Keratinocyte (primary cell): ENCODE measurements around the gene MAPK7. TPM values are rescaled to one million over a fixed set of nuclear protein-coding genes. Genes with fewer than 3 reads are reported as not detected.
A peak's percentile ranks its signal among the peaks of the same experiment; 100 is the strongest.

Experiments used
- DNase-seq: peaks from one replicate; pipeline ENCODE4 v3.0.0-alpha.2; 2011; ENCODE audit warnings: low read depth, missing footprints, low spot score
- FAIRE-seq: peaks from 2 replicates; lab custom pipeline; 2011; peaks lifted over from hg19 to GRCh38; lab: Jason Lieb, UNC
- H2AFZ ChIP-seq: 2 replicates; pipeline ENCODE4 v1.6.0; 2012; ENCODE audit warnings: low read length, control low read depth, inconsistent platforms; ENCODE audit not compliant: control insufficient read depth
- H3K27ac ChIP-seq: 2 replicates; pipeline ENCODE4 v1.5.1; 2011; ENCODE audit warnings: low read length; ENCODE audit not compliant: control insufficient read depth, insufficient read depth
- H3K27me3 ChIP-seq: 3 replicates; pipeline ENCODE4 v1.6.0; 2011; ENCODE audit warnings: low read length; ENCODE audit not compliant: control insufficient read depth, insufficient read depth; ENCODE audit errors: extremely low read depth
- H3K36me3 ChIP-seq, 2 experiments: 2 replicates in 1 of 2; 3 replicates in 1 of 2; pipeline ENCODE4 v1.5.1; 2011; ENCODE audit warnings: low read length in 2 of 2, mild to moderate bottlenecking in 1 of 2; ENCODE audit not compliant: control insufficient read depth in 2 of 2, insufficient read depth in 2 of 2; ENCODE audit errors: extremely low read depth in 1 of 2
- H3K4me1 ChIP-seq: 3 replicates; pipeline ENCODE4 v1.5.1; 2011; ENCODE audit warnings: low read length; ENCODE audit not compliant: control insufficient read depth, insufficient read depth; ENCODE audit errors: extremely low read depth
- H3K4me2 ChIP-seq: 3 replicates; pipeline ENCODE4 v1.6.0; 2011; ENCODE audit warnings: low read depth, low read length; ENCODE audit not compliant: control insufficient read depth, insufficient read depth; ENCODE audit errors: extremely low read depth
- H3K4me3 ChIP-seq, 3 experiments: fragments of 200-600 bp in 1 of 3; sonication (generic) in 1 of 3; 2 replicates in 2 of 3; 3 replicates in 1 of 3; pipeline ENCODE4 v1.5.1; 2011 to 2016; ENCODE audit warnings: low read length in 3 of 3, mild to moderate bottlenecking in 3 of 3, control low read depth in 2 of 3, inconsistent platforms in 1 of 3, low read depth in 1 of 3, mixed read lengths in 1 of 3, mixed run types in 1 of 3, moderate library complexity in 1 of 3; ENCODE audit not compliant: control insufficient read depth in 2 of 3, insufficient read depth in 2 of 3; ENCODE audit errors: extremely low read depth in 1 of 3
- H3K79me2 ChIP-seq: 2 replicates; pipeline ENCODE4 v1.6.0; 2012; ENCODE audit warnings: low read length; ENCODE audit not compliant: control insufficient read depth, insufficient read depth
- H3K9ac ChIP-seq: 3 replicates; pipeline ENCODE4 v1.6.0; 2011; ENCODE audit warnings: low read length; ENCODE audit not compliant: control insufficient read depth, insufficient read depth; ENCODE audit errors: extremely low read depth
- H3K9me1 ChIP-seq: 3 replicates; pipeline ENCODE4 v1.6.0; 2011; ENCODE audit warnings: low read length; ENCODE audit not compliant: control insufficient read depth, insufficient read depth; ENCODE audit errors: extremely low read depth
- H3K9me3 ChIP-seq: 2 replicates; pipeline ENCODE4 v1.5.1; 2012; ENCODE audit warnings: low read depth, low read length; ENCODE audit not compliant: control insufficient read depth
- H4K20me1 ChIP-seq: 3 replicates; pipeline ENCODE4 v1.6.0; 2011; ENCODE audit warnings: low read length; ENCODE audit not compliant: control insufficient read depth, insufficient read depth; ENCODE audit errors: extremely low read depth
- CTCF ChIP-seq, 3 experiments: IDR thresholded peaks in 1 of 3; conservative IDR thresholded peaks in 1 of 3; optimal IDR thresholded peaks in 1 of 3; 2 replicates in 2 of 3; 3 replicates in 1 of 3; pipeline versions ENCODE3 to v1.5.1; 2011; ENCODE audit warnings: low read length in 3 of 3, mild to moderate bottlenecking in 3 of 3, moderate library complexity in 2 of 3, control low read depth in 1 of 3, inconsistent platforms in 1 of 3; ENCODE audit not compliant: insufficient read depth in 2 of 3; ENCODE audit errors: extremely low read depth in 1 of 3
- EZH2 ChIP-seq: IDR thresholded peaks from one replicate; pipeline ENCODE4 v1.6.1; 2012; ENCODE audit warnings: inconsistent platforms, mild to moderate bottlenecking, low read length, moderate library complexity
- dilution Hi-C: fragments of 300-500 bp; cut with MboI; formaldehyde crosslinking; loops from one replicate; pipeline ENCODE4 v1.7.0; 2020; ENCODE audit warnings: low sequenced_read_pairs; ENCODE audit not compliant: extremely low pct_ligation_motif_present
- polyA plus RNA-seq, 5 experiments: library from polyadenylated mRNA; depleted of rRNA in 3 of 5; stranded (reverse) in 3 of 5; stranded (forward) in 1 of 5; unstranded in 1 of 5; fragments of >200 nt; gene quantifications; 1 replicate in 1 of 5; 2 replicates in 3 of 5; 3 replicates in 1 of 5; pipeline versions ENCODE4 v1.2.1 to v1.2.3, GENCODE V29; 2011 to 2012; ENCODE audit warnings: missing spikeins in 2 of 5, low read depth in 1 of 5, low replicate concordance in 1 of 5

The MAPK7 gene
- polyA plus RNA-seq, 1 donor (not counting 4 experiments of a cell fraction or from before 2014, with no cell fraction given): 4.3 TPM

- peaks cover 2% of the 10 kb centered on the region for H3K79me2 ChIP-seq
- H3K9me3 ChIP-seq: no peaks in the 10 kb centered on the region
- peaks cover 0 to 5% of the 10 kb centered on the region in 2 experiments for H3K36me3 ChIP-seq
- TF ChIP-seq EZH2 (no peak), CTCF (optimal IDR thresholded peaks at IDR 0.05 in 1 of 3, IDR thresholded peaks at IDR 0.05 in 1 of 3, conservative IDR thresholded peaks at IDR 0.05 in 1 of 3; ENCODE audit: extremely low read depth in 1 of 3, insufficient read depth in 2 of 3, low read length in 3 of 3) (no peak)
- H3K4me3 ChIP-seq: peak overlapping the region; percentile 68 to 90 (median 85)
- FAIRE-seq (no peak), DNase-seq (no peak)
- no peaks in the 10 kb centered on the region for H3K27me3 ChIP-seq
- H3K9ac ChIP-seq: no peak overlapping the region
- peaks cover 12% of the 10 kb centered on the region for H3K4me1 ChIP-seq
- dilution Hi-C loops: loop anchor here (5.0 to 25.0 kb wide), 2 partner anchors 94 to 299 kb away; no protein-coding TSS in a partner anchor
- no peak overlapping the region for H3K27ac ChIP-seq
- H4K20me1 ChIP-seq: no peaks in the 10 kb centered on the region
- H3K4me2 ChIP-seq: peak overlapping the region; percentile 67
- peak overlapping the region; percentile 61 for H2AFZ ChIP-seq
- H3K9me1 ChIP-seq: no peaks in the 10 kb centered on the region
Observed at GRCh38 chr17:19363114-19363438, 15.2 kb upstream of the MAPK7 start.

- H2AFZ ChIP-seq: no peak overlapping the region
- H3K9me1 ChIP-seq: no peaks in the 10 kb centered on the region
- no peak overlapping the region for H3K4me2 ChIP-seq
- peaks cover 0 to 5% of the 10 kb centered on the region in 2 experiments for H3K36me3 ChIP-seq
- no peaks in the 10 kb centered on the region for H4K20me1 ChIP-seq
- H3K27ac ChIP-seq: no peak overlapping the region
- H3K79me2 ChIP-seq: peaks cover 2% of the 10 kb centered on the region
- FAIRE-seq (no peak), DNase-seq (no peak)
- no peaks in the 10 kb centered on the region for H3K27me3 ChIP-seq
- dilution Hi-C loops: loop anchor here (5.0 to 25.0 kb wide), 2 partner anchors 94 to 299 kb away; no protein-coding TSS in a partner anchor
- H3K9ac ChIP-seq: no peak overlapping the region
- H3K4me1 ChIP-seq: peaks cover 12% of the 10 kb centered on the region
- no peak overlapping the region for H3K4me3 ChIP-seq
- TF ChIP-seq CTCF (optimal IDR thresholded peaks at IDR 0.05 in 1 of 3, IDR thresholded peaks at IDR 0.05 in 1 of 3, conservative IDR thresholded peaks at IDR 0.05 in 1 of 3; ENCODE audit: extremely low read depth in 1 of 3, insufficient read depth in 2 of 3, low read length in 3 of 3) (no peak), EZH2 (no peak)
- H3K9me3 ChIP-seq: no peaks in the 10 kb centered on the region
Observed at GRCh38 chr17:19363460-19364035, 14.8 kb upstream of the MAPK7 start.
